ENCODE measurements around the gene CMTM4.
"Not testable (repeated sequence)": the region's sequence is repeated elsewhere in the genome, so short reads cannot be mapped to it uniquely, and the experiment has no call there.

CMTM4 gene

DNA sequence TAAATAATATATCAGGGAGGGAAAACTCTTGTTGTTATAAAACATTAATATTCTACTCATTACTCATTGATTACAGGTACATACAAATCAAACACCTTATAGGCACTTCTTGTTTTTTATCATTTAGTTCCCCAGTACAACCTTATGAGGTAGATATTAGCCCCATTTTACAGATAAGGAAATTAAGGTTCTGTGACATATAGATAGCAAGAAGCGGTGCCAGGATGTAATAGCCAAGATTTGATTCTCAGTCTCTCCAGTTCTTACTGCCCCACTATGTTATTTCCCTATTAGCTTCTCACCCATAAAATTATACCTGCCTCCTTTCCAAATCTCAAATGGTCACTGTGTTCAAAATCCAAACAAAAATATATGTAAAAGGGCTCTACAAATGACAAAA is 55.2 kb downstream of the CMTM4 start:
- DNase-seq (ENCODE audit: low read depth, low spot score): no peak

DNA sequence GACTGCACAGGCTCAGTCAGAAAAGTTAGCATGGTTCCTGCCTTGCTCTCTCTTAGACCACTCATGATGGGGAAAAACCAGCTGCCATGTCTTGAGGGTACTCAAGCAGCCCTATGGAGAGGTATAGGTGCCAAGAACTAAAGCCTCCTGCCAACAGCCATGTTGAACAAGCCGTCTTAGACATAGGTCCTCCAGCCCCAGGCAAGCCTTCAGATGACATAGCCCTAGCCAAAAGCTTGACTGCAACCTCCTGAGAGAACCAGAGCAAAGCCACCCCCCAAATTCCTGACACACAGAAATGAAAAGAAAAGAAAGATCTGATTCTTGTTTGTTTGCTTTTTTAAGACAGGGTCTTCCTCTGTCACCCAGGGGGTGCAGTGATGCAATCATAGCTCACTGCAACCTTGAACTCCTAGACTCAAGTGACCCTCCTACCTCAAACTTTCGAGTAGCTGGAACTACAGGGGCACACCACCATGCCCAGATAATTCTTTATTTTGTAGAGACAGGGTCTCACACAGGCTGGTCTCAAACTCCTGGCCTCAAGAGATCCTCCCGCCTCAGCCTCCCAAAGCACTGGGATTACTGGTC is 55.7 kb downstream of the CMTM4 start:
- no peak for DNase-seq (ENCODE audit: low read depth, low spot score)

DNA sequence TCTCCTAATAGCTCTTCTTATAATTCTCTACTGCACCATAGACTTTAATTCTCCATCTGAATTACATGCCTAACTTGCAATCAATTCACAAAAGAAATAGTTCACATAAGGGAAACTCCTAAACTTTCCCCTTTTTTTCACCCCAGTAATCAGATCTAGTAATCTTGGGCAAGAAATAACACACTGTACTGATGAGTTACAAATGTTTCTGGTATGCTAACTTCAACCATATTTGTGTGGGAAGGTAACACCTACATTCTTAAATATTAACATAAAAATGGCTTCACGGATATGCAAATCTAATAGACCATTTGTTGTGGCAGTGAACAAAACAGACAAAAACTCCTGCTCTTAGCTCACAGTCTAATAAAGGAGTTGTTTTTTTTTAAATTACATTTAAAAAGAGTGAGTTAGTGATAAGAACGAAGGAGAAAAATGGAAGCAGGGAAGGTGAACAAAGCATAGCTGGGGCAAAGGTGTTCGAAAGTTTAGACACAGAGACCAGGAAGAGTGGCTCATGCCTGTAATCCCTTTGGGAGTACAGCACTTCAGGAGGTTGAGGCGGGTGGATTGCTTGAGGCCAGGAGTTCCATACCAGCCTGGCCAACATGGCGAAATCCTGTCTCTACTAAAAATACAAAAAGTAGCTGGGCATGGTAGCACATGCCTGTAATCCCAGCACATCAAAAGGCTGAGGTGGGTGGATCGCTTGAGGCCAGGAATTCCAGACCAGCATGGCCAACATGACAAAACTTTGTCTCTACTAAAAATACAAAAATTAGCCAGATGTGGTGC is 57.3 kb downstream of the CMTM4 start:
- DNase-seq (ENCODE audit: low read depth, low spot score): peak; percentile 20

DNA sequence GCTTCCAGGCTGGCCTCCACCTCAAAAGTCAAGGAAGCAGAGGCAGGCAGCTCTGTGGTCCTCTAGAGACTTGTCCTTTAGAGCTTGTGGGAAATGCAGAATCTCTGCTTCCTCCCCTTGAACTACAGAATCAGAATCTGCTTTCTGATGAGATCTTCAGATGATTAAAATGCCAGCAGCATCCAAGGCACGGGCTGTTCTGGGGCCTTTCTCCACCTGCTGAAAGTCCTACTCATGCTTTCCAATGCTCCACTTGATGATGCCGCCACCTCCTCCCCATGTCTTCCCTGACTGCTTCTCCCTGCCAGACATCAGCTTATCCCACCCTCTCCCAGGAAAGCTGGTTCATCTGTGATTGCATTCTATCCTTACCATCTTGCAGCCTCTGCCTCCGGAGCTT is 58.7 kb downstream of the CMTM4 start:
- no peak for DNase-seq (ENCODE audit: low read depth, low spot score)

DNA sequence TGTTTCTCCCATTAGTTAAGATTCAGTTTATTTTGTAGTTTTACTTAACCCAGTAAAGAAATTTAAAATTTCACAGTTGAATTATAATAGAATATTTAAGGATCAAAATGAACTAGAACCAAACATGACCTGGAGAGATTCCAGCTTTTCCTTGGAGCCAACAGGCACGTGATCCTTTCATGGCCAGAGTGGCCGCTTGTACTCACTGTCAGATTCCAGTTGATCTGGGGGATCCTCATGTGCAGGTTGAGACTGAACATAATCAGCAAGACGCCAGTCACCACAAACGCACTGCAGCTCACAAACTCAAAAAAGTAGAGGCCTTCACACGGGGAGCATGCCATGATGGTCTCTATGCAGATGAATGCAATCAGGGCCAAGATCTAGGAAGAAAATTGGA is 60.3 kb downstream of the CMTM4 start:
- no peak for DNase-seq (ENCODE audit: low read depth, low spot score)

DNA sequence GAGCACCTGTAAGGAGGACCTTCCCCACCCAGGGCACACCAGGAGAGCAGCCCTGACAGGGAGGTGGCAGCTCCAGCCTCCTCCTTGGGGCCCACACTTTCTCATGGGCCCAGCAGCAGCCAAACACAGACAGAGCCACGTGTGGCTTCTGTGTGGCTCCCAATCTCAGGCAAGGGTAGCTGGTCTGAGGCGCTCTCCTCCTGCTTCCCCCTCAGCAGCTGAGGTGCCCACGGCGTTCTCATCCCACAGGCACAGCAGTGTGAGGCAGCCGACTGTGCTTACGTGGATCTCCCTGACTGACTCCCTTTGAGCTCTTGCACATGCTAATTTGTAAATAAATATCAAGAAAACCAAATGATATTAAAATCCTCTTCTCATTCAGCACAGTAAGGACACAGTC is 61.1 kb downstream of the CMTM4 start:
- DNase-seq (ENCODE audit: low read depth, low spot score): no peak

DNA sequence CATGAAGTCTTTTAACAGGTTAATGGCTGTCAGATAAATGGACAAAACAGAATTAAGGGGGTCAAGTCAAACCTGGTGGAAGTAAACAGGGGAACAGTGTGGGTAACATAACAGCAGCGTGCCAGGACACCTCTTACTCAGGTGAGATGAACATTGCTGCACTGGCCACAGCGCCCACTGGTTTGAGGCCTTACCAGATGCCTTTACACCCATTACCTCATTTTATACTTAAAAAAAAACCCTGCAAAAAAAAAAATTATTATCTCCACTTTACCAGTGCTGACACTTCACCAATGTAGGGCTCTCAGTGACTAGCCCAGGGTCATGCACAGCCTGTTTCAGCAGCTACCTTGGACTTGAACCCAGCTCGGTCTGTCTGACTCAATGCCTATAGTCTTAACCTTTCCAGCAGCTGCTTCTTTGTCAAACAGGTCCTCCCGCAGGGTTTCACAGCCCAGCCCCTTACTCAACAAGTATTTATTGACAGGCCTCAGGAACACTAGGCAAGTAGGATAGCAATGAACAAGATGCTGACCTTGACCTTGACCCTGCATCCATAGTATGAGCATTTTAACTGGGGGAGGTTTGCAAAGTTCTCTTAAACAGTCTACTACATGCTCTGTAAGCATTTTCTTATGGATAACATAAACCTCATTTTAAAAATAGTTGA is 61.9 kb downstream of the CMTM4 start:
- no peak for DNase-seq (ENCODE audit: low read depth, low spot score)

DNA sequence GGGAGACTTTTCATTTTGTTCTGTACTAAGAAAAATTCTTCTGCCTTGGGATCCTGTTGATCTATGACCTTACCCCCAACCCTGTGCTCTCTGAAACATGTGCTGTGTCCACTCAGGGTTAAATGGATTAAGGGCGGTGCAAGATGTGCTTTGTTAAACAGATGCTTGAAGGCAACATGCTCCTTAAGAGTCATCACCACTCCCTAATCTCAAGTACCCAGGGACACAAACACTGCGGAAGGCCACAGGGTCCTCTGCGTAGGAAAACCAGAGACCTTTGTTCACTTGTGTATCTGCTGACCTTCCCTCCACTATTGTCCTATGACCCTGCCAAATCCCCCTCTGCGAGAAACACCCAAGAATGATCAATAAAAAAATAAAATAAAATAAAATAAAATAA is 65.0 kb downstream of the CMTM4 start:
- not testable (repeated sequence) for DNase-seq (ENCODE audit: low read depth, low spot score)

DNA sequence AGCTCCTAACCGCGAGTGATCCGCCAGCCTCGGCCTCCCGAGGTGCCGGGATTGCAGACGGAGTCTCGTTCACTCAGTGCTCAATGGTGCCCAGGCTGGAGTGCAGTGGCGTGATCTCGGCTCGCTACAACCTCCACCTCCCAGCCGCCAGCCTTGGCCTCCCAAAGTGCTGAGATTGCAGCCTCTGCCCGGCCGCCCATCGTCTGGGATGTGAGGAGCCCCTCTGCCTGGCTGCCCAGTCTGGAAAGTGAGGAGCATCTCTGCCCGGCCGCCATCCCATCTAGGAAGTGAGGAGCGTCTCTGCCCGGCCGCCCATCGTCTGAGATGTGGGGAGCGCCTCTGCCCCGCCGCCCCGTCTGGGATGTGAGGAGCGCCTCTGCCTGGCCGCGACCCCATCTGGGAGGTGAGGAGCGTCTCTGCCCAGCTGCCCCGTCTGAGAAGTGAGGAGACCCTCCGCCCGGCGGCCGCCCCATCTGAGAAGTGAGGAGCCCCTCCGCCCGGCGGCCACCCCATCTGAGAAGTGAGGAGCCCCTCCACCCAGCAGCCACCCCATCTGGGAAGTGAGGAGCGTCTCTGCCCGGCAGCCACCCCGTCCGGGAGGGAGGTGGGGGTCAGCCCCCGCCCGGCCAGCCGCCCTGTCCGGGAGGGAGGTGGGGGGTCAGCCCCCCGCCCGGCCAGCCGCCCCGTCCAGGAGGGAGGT is 65.8 kb downstream of the CMTM4 start:
- DNase-seq (ENCODE audit: low read depth, low spot score): not testable (repeated sequence)

DNA sequence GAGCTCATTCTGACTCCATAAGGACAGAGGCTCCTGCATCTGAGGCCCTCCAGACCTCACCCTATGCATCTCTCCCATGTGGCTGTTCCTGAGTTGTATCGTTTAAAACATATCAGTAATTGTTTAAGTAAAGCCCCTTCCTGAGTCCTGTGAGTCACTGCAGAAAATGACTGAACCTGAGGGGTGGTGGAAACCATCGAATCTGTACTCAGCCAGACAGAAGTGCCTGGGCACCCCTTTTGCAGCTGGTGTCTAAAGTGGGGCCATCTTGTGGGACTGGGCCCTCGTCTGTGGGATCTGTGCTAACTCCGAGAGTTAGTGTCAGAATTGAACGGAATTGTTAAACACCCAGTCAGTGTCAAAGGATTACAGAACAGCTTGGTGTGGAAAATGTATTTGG is 66.7 kb downstream of the CMTM4 start:
- DNase-seq (ENCODE audit: low read depth, low spot score): no peak

DNA sequence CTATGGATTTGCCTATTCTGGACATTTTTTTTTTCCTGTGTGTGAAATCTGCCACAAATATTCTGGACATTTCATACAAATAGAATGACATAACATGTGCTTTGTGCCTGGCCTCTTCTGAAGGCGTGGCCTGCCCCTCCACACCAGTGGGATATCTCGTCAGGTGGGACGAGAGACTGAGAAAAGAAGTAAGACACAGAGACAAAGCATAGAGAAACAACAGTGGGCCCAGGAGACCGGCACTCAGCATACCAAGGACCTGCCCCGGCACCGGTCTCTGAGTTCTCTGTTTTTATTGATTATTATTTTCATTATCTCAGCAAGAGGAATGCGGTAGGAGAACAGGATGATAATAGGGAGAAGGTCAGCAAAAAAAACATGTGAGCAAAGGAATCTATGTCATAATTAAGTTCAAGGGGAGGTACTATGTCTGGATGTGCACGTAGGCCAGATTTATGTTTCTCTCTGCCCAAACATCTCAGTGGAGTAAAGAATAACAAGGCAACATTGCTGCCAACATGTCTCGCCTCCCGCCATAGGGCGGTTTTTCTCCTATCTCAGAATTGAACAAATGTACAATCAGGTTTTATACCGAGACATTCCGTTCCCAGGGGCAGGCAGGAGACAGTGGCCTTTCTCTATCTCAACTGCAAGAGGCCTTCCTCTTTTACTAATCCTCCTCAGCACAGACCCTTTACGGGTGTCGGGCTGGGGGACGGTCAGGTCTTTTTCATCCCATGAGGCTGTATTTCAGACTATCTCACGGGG is 68.7 kb downstream of the CMTM4 start:
- not testable (repeated sequence) for DNase-seq (ENCODE audit: low read depth, low spot score)

DNA sequence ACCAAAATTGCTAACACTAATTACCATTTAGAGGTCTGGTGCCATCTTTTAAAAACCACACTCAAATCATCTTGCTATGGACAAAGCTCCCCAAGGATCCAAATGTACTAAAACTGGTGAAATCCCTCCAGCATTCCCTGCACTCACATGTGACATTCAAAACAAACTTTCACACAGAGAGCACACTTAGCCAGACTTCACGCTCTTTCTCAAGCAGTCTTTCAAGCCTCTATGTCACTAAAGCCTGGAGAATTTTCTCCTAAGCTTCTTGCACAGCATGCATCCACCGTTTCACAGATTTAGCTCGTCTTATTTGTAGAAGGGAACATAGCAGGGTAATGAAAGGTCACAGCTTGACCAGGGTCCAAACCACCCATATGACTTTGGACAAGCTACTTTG is 72.8 kb downstream of the CMTM4 start:
- DNase-seq (ENCODE audit: low read depth, low spot score): no peak

DNA sequence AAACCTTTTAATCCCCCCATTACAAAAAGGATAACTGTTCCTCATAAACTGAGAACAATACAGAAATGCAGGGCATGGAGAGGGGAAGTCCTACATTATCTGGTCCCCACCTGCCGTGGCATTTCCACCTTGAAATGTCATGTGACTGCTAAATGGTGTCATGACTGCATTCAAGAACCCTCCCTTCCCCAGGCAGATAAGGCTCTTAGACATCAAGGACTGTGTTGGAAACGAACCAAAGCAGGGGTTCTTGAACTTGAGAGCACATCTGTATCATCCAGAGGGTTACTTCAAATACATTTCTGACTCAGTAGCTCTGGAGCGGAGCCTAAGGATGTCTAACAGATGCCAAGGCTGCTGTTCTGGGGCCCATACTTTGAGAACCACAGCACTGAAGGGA is 73.7 kb downstream of the CMTM4 start:
- no peak for DNase-seq (ENCODE audit: low read depth, low spot score)

DNA sequence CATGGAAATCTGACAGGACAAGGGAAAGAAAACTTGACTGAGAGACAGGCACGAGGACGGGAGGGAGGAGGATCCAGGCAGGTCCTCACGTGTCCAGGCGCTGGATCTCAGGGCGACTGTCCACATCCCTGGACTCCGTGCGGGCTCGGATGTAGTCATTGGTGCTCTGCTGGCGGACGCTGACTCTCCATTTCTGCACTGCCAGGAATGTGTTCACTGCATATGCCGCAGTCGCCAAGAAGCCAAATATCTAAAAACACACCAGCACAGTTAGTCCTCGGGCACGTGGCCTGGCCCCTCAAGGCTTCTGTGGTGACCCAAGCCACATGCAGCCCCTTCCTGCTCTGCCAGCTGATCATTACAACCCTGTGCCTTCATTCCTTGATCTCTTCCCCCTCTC is 74.6 kb downstream of the CMTM4 start:
- DNase-seq (ENCODE audit: low read depth, low spot score): no peak

DNA sequence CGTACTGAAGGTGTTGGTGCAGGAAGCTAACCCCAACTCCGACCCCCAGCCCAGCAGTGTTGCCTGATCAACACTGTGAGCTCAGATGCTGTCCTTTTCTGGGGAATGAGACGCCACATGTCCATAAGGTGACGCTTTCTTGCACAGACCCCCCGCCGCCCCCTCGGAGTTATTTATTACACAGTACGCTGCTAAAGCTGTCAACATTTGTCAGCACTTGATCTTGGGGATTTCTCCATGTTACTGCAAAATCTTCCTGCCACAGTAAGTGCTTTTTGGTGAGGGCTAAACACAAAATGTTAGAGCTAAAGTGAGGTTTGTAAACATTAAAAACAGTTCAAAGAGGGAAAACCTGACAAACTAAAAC is 76.1 kb downstream of the CMTM4 start:
- DNase-seq (ENCODE audit: low read depth, low spot score): no peak

DNA sequence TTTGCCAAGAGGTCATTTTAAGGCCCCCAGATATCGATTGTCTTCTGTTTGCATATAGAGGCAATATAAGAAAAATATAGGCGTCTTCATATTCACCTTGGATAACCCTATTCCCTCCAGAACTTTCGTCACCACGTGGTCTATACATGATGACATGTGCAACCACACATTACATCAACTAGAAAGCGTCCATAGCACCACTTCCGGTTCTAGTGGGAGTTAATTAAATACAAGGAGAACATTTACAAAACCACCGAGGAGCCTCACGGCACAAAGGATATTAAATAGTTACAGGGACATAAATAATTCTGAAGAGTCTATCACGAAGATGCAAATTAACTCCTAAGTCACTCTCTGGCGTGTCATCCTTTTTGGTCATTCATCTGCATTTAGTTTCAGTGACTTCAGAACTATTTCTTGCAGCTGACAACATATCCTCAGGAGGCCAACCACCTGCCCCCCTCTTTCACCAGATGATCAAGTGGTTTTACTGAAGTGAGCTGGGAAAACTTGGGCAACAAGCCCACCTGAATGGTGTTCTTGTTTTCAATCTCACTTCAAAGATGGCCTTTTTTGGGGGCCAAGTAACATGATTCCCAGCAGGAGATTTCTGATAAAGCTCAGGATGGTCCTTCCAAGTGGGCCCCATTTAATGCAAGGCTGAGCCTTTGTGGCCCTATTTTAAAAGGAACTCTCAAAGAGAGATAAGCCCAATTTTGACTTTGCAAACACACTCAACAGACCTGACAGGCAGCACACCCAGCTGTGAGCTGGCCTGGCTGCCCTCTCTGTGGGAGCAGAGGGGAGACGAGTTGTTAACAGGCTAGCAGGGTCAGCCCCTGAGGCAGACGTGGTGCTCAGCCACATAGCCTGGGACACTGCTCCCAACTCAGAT is 76.8 kb downstream of the CMTM4 start:
- DNase-seq (ENCODE audit: low read depth, low spot score): peak; percentile 56

DNA sequence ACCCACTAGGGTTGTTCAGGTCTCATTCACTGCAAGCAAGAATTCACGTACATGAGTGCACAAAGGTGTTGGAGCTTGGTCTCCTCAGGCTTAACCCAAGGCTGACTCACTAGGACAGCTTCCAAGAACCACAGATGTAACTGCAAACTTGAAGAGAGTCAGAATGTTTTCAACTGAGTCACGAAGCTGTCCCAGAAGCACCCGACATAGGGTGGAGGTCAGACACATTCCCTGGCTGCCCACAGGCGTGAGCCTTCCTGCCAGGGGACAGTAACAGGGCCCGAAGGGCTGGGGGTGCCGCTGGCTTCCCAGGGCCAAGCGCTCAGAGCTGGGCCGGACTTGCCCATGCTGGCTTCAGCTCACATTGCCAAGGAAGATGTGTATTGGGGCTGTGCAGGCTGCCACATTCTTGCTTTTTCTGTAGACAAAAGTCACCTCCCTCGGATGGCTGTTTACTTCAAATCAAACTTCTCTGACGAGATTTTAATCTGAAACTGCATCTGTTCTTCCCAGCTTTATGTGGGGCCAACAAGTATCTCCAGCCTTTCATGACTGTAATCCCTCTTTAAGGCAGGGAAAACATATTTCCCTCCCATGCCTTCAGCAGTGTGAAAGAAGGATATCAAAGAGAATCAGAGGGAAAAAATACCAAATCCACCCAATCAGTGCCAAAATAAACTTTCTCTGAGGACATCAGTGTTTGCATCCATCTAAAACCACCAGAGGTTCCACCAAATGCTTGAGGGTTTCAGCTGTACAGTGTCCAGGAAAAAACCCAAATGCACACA is 77.8 kb downstream of the CMTM4 start:
- no peak for DNase-seq (ENCODE audit: low read depth, low spot score)

DNA sequence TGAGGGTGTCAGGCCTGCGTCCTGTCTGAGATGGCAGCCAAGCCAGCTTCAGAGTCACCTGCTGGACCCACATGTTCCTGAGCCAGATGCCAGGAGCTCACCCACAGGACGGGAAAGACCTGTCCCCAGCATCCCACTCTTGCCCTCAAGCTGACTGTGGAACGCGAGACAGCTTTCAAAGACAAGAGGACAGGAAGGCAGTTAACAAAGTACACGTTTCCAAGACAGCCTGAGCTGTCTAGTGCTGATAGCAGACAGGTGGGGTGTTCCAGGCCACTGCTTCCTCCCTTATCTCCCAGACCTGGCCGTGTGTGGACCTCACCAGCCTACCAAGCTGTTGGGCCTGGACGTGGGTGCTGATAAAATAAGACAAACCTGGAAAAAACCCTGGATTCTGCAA is 78.8 kb downstream of the CMTM4 start:
- DNase-seq (ENCODE audit: low read depth, low spot score): peak; percentile 56

DNA sequence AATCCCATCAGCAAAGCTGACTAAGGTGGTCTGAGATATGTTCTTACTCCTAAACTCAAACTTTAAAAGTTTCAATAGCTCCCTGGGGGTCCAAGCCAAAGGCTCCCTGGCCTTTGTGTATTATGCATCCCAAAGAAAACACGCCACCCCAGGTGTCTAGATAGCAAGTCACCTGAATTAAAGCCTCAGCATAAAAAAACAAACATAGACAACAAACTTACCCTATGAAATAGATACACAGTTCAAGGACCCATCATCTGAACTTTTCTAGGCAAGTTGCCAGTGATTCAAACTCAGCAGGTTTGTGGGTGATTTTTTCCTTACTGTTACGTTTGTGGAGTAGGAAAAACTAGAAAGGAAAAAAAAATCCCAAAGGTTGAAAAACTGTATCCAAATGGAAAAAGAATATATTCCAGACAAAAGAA is 79.5 kb downstream of the CMTM4 start:
- no peak for DNase-seq (ENCODE audit: low read depth, low spot score)

DNA sequence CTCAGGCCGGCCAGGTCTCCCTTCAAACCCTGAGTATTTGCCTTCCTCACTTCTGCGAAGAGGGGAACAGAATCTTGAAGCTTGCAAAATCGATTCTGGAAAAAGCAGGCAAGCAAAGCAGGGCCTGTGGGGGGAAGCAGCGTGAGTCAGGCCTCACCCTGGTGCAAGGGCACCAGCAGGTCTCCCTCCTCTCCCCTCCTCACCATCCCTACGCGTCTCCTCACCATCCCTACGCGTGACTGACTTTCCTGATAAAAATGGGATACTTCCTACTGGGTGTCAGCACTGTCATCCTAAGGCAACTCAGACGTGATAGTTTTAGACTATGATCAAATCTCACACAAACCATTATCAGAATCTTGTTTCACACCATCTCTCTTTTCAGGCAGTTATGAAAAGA is 80.0 kb downstream of the CMTM4 start:
- no peak for DNase-seq (ENCODE audit: low read depth, low spot score)
